DOHH2 (cell line): ENCODE results near the gene CD3D.

Experiments used
- CTCF ChIP-seq: fragments of 200-600 bp; sonication (generic); IDR thresholded peaks from one replicate; pipeline ENCODE4 v1.5.1; 2014; ENCODE audit warnings: antibody characterized with exemption, mild to moderate bottlenecking, low read depth, low read length; ENCODE audit not compliant: poor library complexity, severe bottlenecking
- EZH2phosphoT487 ChIP-seq: fragments of 200-600 bp; sonication (generic); IDR thresholded peaks from 2 replicates; pipeline ENCODE4 v1.6.1; 2017; ENCODE audit warnings: borderline replicate concordance, mild to moderate bottlenecking, antibody characterized with exemption, low read length, moderate library complexity, mixed read lengths

- TF ChIP-seq CTCF (no peak), EZH2phosphoT487 (no peak)
These were observed 37.0 kb upstream of the CD3D start for GRCh38 chr11:118379497-118379896.
